RWPE1 (cell line): ENCODE measurements around the gene COIL.
A peak's percentile ranks its signal among the peaks of the same experiment; 100 is the strongest.

Experiments used
- CTCF ChIA-PET: fragments of 350-600 bp; sonication (Branson Sonifier 250); formaldehyde crosslinking; extraction: SDS; loops from one replicate; lab custom pipeline; 2021; lab: Yijun Ruan, JAX
- POLR2A ChIA-PET: fragments of 400-600 bp; formaldehyde crosslinking; extraction: SDS; loops from one replicate; lab custom pipeline; 2020; ENCODE audit warnings: antibody characterized with exemption; ENCODE audit not compliant: low non-redundant PET; lab: Yijun Ruan, JAX
- DNase-seq: peaks from one replicate; pipeline ENCODE4 v3.0.0; 2012; ENCODE audit warnings: low spot score
- H3K27ac ChIP-seq: fragments of 450-650 bp; 2 replicates; pipeline ENCODE4 v1.5.1; 2017
- CTCF ChIP-seq: fragments of 450-650 bp; conservative IDR thresholded peaks from 2 replicates; pipeline ENCODE4 v1.5.1; 2017; ENCODE audit warnings: low read depth, mild to moderate bottlenecking

The COIL gene

GRCh38 chr17:56979091-56979480 lies 18.2 kb upstream of the COIL start:
- H3K27ac ChIP-seq, result no peak overlapping the region
- no peak for TF ChIP-seq CTCF
- ChIA-PET POLR2A (no interaction called here), CTCF (interaction anchor here (0.7 to 1.0 kb wide), 2 partner anchors 75 to 693 kb away, joined by 3 read pairs; no protein-coding TSS in a partner anchor)
- DNase-seq, result no peak

GRCh38 chr17:56978441-56979090 lies 17.7 kb upstream of the COIL start:
- DNase-seq, result no peak
- ChIA-PET CTCF (interaction anchor here (0.7 to 1.0 kb wide), 3 partner anchors 29 to 693 kb away, joined by 3 read pairs; no protein-coding TSS in a partner anchor), POLR2A (no interaction called here)
- no peak overlapping the region; the same call in 1 of the 2 replicates for H3K27ac ChIP-seq
- no peak for TF ChIP-seq CTCF

GRCh38 chr17:56977673-56978395 lies 17.0 kb upstream of the COIL start, which contains the start of gene SCPEP1:
SCPEP1 (plus strand) TSS chr17:56978131; CDS start chr17:56978160, 29 bp downstream.
- no peak for TF ChIP-seq CTCF
- ChIA-PET CTCF (interaction anchor here (0.6 to 0.7 kb wide), 3 partner anchors 15 to 30 kb away, joined by 3 read pairs; no protein-coding TSS in a partner anchor), POLR2A (no interaction called here)
- peak; percentile 96 for DNase-seq
- peak within 1 kb of the TSS; percentile 29 for H3K27ac ChIP-seq

- no peak for DNase-seq
- no peak overlapping the region for H3K27ac ChIP-seq
- no peak for TF ChIP-seq CTCF
- CTCF ChIA-PET, result interaction anchor here (0.7 kb wide), 1 partner anchor 18 kb away, joined by 3 read pairs; no protein-coding TSS in a partner anchor
- POLR2A ChIA-PET, result no interaction called here
These were observed 16.2 kb upstream of the COIL start for GRCh38 chr17:56976941-56977608.

- TF ChIP-seq CTCF, result no peak
- ChIA-PET CTCF (no interaction called here), POLR2A (no interaction called here)
- H3K27ac ChIP-seq, result no peak overlapping the region
- no peak for DNase-seq
These were observed 14.8 kb upstream of the COIL start for GRCh38 chr17:56975656-56976055.

GRCh38 chr17:56974055-56974454 lies 13.2 kb upstream of the COIL start:
- no peak for TF ChIP-seq CTCF
- H3K27ac ChIP-seq, result no peak overlapping the region
- CTCF ChIA-PET, result interaction anchor here (1.2 kb wide), 1 partner anchor 10 kb away, joined by 4 read pairs; no protein-coding TSS in a partner anchor
- no peak for DNase-seq
- POLR2A ChIA-PET, result no interaction called here
